Activated T-cell treated with anti-CD3 and anti-CD28 coated beads for 24 hours (primary cell): ENCODE measurements around the gene KCTD5.

Experiments used
- DNase-seq: peaks from one replicate; pipeline ENCODE4 v3.0.0-alpha.2; 2020; ENCODE audit warnings: low read depth

The KCTD5 gene

GRCh38 chr16:2752035-2752849 is 69.9 kb downstream of the KCTD5 start, which contains the start of gene SRRM2:
Gene SRRM2, plus strand, starts transcription at chr16:2752638. Its CDS starts 3,727 bp downstream, at chr16:2756365.
- DNase-seq = peak; percentile 88

GRCh38 chr16:2752850-2753732 is 70.8 kb downstream of the KCTD5 start:
- DNase-seq = peak; percentile 63

- no peak for DNase-seq
These were observed 71.4 kb downstream of the KCTD5 start for GRCh38 chr16:2753733-2754020.

- DNase-seq = no peak
These were observed 72.8 kb downstream of the KCTD5 start for GRCh38 chr16:2755158-2755557.

- no peak for DNase-seq
These were observed 74.1 kb downstream of the KCTD5 start for GRCh38 chr16:2756288-2757015.

GRCh38 chr16:2757344-2757743 is 75.0 kb downstream of the KCTD5 start:
- DNase-seq = no peak
